ENCODE data around the gene IQCN.
A peak's percentile ranks its signal among the peaks of the same experiment; 100 is the strongest.

Gene IQCN

GRCh38 chr19:18310118-18310909 is 36.1 kb upstream of the IQCN start:
- Histone ChIP-seq H3K36me3 (ENCODE audit: insufficient read depth, low read length) (peaks cover 23% of the 10 kb centered on the region), H3K4me1 (ENCODE audit: insufficient read depth, low read length) (no peaks in the 10 kb centered on the region; the same call in 1 of the 2 replicates), H3K9me3 (ENCODE audit: control insufficient read depth, insufficient read depth, low read length) (no peaks in the 10 kb centered on the region), H3K9ac (ENCODE audit: low read depth, low read length) (no peak overlapping the region)

- H3K4me1 ChIP-seq (ENCODE audit: insufficient read depth, low read length), result peaks cover 6% of the 10 kb centered on the region; the same call in 1 of the 2 replicates
- no peaks in the 10 kb centered on the region for H3K9me3 ChIP-seq (ENCODE audit: control insufficient read depth, insufficient read depth, low read length)
- peaks cover 23% of the 10 kb centered on the region for H3K36me3 ChIP-seq (ENCODE audit: insufficient read depth, low read length)
- H3K9ac ChIP-seq (ENCODE audit: low read depth, low read length), result no peak overlapping the region
These were observed 35.3 kb upstream of the IQCN start for GRCh38 chr19:18309525-18310064.

- H3K9ac ChIP-seq (ENCODE audit: low read depth, low read length), result no peak overlapping the region
- H3K4me1 ChIP-seq (ENCODE audit: insufficient read depth, low read length), result peaks cover 6% of the 10 kb centered on the region; the same call in 1 of the 2 replicates
- no peaks in the 10 kb centered on the region for H3K9me3 ChIP-seq (ENCODE audit: control insufficient read depth, insufficient read depth, low read length)
- H3K36me3 ChIP-seq (ENCODE audit: insufficient read depth, low read length), result peaks cover 23% of the 10 kb centered on the region
These were observed 34.7 kb upstream of the IQCN start for GRCh38 chr19:18308948-18309325.

GRCh38 chr19:18308051-18308947 is 34.0 kb upstream of the IQCN start:
- Histone ChIP-seq H3K9me3 (ENCODE audit: control insufficient read depth, insufficient read depth, low read length) (no peaks in the 10 kb centered on the region), H3K9ac (ENCODE audit: low read depth, low read length) (no peak overlapping the region), H3K36me3 (ENCODE audit: insufficient read depth, low read length) (peaks cover 19% of the 10 kb centered on the region), H3K4me1 (ENCODE audit: insufficient read depth, low read length) (peaks cover 6% of the 10 kb centered on the region; the same call in 1 of the 2 replicates)

GRCh38 chr19:18307271-18307681 is 33.0 kb upstream of the IQCN start:
- Histone ChIP-seq H3K36me3 (ENCODE audit: insufficient read depth, low read length) (peaks cover 16% of the 10 kb centered on the region), H3K4me1 (ENCODE audit: insufficient read depth, low read length) (peaks cover 6% of the 10 kb centered on the region; the same call in 1 of the 2 replicates), H3K9ac (ENCODE audit: low read depth, low read length) (no peak overlapping the region), H3K9me3 (ENCODE audit: control insufficient read depth, insufficient read depth, low read length) (no peaks in the 10 kb centered on the region)

GRCh38 chr19:18306888-18307260 is 32.6 kb upstream of the IQCN start:
- no peaks in the 10 kb centered on the region for H3K9me3 ChIP-seq (ENCODE audit: control insufficient read depth, insufficient read depth, low read length)
- H3K4me1 ChIP-seq (ENCODE audit: insufficient read depth, low read length), result peaks cover 6% of the 10 kb centered on the region; the same call in 1 of the 2 replicates
- H3K36me3 ChIP-seq (ENCODE audit: insufficient read depth, low read length), result peaks cover 16% of the 10 kb centered on the region
- no peak overlapping the region for H3K9ac ChIP-seq (ENCODE audit: low read depth, low read length)

DNA sequence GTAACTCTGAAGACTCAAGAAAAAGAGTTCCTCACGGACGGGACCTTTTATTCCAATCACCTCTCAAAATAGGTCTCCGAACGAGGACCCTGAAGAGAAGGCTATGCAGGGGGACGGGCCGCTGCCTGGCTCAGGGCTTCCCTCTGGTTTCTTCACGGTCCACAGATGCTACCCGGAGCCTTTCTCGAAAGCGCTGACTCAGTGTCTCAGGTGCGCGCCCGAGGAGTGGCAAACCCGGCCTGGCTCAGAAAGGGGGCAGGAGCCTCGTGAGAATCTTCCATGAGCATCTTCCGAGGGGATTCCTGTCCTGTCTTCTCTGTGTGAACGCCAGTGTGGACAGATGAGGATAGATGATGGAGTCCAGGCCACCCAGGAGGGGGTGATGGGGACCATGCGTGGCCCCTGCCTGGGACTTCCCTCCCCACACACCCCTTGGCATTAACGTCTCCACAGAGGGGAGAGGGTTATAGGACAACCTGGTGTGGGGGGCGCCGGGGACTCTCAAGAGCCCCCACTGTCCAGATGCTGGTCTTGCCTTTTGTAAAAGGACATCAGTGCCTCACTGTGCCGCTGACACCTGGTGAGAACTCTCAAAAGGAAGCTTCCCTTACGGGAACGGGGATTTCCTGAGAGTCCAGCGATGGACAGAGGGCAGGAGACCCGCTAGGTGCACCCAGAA is 32.1 kb upstream of the IQCN start:
- Histone ChIP-seq H3K4me1 (ENCODE audit: insufficient read depth, low read length) (peaks cover 6% of the 10 kb centered on the region; the same call in 1 of the 2 replicates), H3K9me3 (ENCODE audit: control insufficient read depth, insufficient read depth, low read length) (no peaks in the 10 kb centered on the region), H3K36me3 (ENCODE audit: insufficient read depth, low read length) (peaks cover 16% of the 10 kb centered on the region), H3K9ac (ENCODE audit: low read depth, low read length) (no peak overlapping the region)

DNA sequence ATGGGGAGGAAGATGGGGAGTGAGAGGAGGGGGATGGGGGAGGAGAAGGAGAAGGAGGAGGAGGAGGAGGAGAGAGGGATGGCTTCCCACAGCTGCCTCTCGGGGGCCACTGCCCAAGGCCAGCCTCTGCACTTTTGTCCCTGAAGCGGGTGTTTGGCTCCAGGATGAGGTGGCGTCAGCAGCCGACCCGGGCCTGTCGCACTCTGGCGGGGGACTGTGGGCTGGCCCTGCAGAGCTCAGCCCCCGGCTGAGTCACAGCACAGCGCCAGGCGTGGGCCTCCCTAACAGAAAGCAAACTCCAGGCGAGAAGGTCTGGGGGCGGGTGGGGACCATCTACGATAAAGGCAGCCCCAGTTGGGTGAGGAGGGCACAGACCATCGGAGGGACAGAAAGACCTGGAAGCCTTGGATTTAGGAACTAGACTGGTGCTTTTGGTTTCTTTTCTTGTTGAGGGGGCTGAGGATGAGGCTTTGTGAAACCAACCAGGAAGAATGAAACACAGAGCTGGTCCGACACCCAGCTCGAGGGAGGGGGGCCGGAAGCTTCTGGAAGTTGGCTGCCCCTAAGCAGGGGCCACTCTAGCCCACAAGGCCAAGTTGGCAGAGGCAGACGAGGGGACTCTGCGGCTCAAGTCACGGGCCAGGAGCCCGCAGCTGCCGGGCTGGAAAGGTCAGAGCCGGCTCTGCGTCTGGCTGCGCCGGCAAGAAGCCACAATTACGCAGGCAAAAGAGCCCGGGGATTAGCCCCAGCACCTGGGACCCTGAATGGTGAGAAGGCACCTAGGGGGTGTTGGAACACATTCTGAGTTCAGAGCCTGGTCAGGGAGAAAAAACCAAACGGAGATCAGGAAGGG is 30.4 kb upstream of the IQCN start:
- H3K9ac ChIP-seq (ENCODE audit: low read depth, low read length), result peak overlapping the region; percentile 39
- no peaks in the 10 kb centered on the region for H3K9me3 ChIP-seq (ENCODE audit: control insufficient read depth, insufficient read depth, low read length)
- H3K36me3 ChIP-seq (ENCODE audit: insufficient read depth, low read length), result peaks cover 16% of the 10 kb centered on the region
- peaks cover 6% of the 10 kb centered on the region; the same call in 1 of the 2 replicates for H3K4me1 ChIP-seq (ENCODE audit: insufficient read depth, low read length)

GRCh38 chr19:18304208-18304457 is 29.9 kb upstream of the IQCN start:
- Histone ChIP-seq H3K9me3 (ENCODE audit: control insufficient read depth, insufficient read depth, low read length) (no peaks in the 10 kb centered on the region), H3K9ac (ENCODE audit: low read depth, low read length) (no peak overlapping the region; the same call in 1 of the 2 replicates), H3K4me1 (ENCODE audit: insufficient read depth, low read length) (peaks cover 6% of the 10 kb centered on the region; the same call in 1 of the 2 replicates), H3K36me3 (ENCODE audit: insufficient read depth, low read length) (peaks cover 12% of the 10 kb centered on the region)

DNA sequence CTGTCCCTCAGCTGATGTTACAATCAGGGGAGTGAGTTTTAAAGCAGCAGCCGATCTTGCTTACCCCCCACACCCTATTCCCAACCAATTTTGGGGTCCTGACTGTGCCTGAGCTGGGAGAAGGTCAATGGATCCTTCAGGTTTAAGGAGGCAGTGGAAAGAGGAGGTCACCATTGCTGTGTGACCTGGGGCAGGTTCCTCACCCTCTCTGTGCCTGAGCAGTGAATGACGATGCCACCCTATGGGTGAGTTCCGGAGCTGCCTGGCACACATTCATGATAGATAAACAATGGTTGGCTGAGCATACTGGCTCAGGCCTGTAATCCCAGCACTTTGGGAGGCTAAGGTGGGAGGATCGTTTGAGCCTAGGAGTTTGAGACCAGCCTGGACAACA is 27.5 kb upstream of the IQCN start:
- Histone ChIP-seq H3K36me3 (ENCODE audit: insufficient read depth, low read length) (no peaks in the 10 kb centered on the region), H3K9me3 (ENCODE audit: control insufficient read depth, insufficient read depth, low read length) (no peaks in the 10 kb centered on the region), H3K4me1 (ENCODE audit: insufficient read depth, low read length) (peaks cover 6% of the 10 kb centered on the region; the same call in 1 of the 2 replicates), H3K9ac (ENCODE audit: low read depth, low read length) (no peak overlapping the region)

DNA sequence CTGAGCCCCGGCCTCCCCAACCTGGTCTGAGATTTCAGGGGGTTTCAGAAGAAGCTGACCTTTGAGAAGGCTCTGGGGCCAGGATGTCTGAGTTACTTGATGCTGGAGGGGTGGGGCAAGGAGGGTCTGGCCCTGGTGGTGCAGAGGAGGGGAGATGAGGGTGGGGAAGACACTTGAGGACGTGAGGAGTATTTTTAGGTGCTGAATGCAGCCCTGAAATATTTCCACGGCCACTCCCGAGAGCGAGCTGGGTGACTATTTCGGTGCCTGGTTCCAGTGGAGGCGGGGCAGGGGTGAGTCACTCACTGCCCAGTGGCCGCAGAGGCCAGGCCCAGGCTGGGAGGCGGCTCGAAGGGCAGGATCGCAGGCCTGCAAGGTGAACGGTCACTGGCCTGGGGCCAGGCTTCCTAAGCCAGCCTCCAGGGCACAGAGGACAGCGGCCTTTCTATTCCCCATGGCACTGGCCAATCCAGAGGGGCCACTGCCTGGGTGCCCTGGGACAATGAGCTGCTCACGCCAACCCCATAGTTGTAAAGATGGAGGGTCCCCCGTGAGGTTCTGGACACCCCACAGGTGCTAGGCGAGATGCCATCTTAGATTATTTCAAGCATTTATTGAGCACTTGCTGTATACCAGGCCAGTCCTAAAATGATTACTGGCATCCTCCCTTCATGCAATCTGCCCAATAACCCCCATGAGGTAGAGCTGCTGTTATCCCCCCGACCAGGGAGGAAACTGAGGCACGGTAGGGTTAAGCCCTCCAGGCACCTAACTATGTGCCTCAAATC is 26.9 kb upstream of the IQCN start:
- Histone ChIP-seq H3K36me3 (ENCODE audit: insufficient read depth, low read length) (no peaks in the 10 kb centered on the region), H3K4me1 (ENCODE audit: insufficient read depth, low read length) (peaks cover 6% of the 10 kb centered on the region; the same call in 1 of the 2 replicates), H3K9me3 (ENCODE audit: control insufficient read depth, insufficient read depth, low read length) (no peaks in the 10 kb centered on the region), H3K9ac (ENCODE audit: low read depth, low read length) (no peak overlapping the region)

DNA sequence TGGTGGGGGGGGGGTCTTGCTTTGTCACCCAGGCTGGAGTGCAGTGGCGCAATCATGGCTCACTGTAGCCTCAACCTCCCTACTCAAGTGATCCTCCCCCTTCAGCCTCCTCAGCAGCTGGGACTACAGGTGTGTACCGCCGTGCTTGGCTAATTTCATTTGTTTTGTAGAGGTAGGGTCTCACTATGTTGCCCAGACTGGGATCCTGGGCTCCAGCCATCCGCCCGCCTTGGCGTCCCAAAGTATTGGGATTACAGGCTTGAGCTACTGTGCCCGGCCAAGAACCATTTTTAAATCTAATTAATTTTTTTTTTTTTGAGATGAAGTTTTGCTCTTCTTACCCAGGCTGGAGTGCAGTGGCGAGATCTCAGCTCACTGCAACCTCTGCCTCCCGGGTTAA is 25.4 kb upstream of the IQCN start:
- Histone ChIP-seq H3K9ac (ENCODE audit: low read depth, low read length) (no peak overlapping the region), H3K9me3 (ENCODE audit: control insufficient read depth, insufficient read depth, low read length) (no peaks in the 10 kb centered on the region), H3K36me3 (ENCODE audit: insufficient read depth, low read length) (no peaks in the 10 kb centered on the region), H3K4me1 (ENCODE audit: insufficient read depth, low read length) (no peaks in the 10 kb centered on the region; the same call in 1 of the 2 replicates)

DNA sequence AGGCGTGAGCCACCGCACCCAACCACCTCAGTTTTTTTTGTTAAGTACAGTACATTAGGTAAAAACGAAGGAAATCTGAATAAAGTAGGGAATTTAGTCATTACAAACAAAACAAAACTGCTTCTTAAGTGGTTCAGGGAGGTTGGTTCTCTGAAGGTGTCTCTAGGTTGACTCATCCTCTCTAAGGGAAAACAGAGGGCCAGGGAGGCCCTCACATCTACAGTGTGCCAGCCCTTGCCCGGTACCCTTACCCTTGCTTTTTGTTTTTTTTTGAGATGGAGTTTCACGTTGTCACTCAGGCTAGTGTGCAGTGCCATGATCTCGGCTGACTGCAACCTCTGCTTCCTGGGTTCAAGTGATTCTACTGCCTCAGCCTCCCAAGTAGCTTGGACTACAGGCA is 24.3 kb upstream of the IQCN start:
- no peak overlapping the region for H3K9ac ChIP-seq (ENCODE audit: low read depth, low read length)
- peaks cover 5% of the 10 kb centered on the region for H3K4me1 ChIP-seq (ENCODE audit: insufficient read depth, low read length)
- H3K9me3 ChIP-seq (ENCODE audit: control insufficient read depth, insufficient read depth, low read length), result no peaks in the 10 kb centered on the region
- H3K36me3 ChIP-seq (ENCODE audit: insufficient read depth, low read length), result no peaks in the 10 kb centered on the region
